Stimulated activated CD8-positive, alpha-beta memory T cell treated with anti-CD3 and anti-CD28 coated beads, Interleukin-15, amount 100 ng/mL, for 24 hours (primary cell): ENCODE results near the gene PRR16.
"Not testable (repeated sequence)": the region's sequence is repeated elsewhere in the genome, so short reads cannot be mapped to it uniquely, and the experiment has no call there.

Source experiments
- DNase-seq: peaks from one replicate; pipeline ENCODE4 v3.0.0-alpha.2; 2020; ENCODE audit warnings: low read depth

Gene PRR16

GRCh38 chr5:120655828-120656435 is 191.8 kb downstream of the PRR16 start:
- no peak for DNase-seq

- no peak for DNase-seq
Observed at GRCh38 chr5:120657104-120657503, 193.0 kb downstream of the PRR16 start.

DNA sequence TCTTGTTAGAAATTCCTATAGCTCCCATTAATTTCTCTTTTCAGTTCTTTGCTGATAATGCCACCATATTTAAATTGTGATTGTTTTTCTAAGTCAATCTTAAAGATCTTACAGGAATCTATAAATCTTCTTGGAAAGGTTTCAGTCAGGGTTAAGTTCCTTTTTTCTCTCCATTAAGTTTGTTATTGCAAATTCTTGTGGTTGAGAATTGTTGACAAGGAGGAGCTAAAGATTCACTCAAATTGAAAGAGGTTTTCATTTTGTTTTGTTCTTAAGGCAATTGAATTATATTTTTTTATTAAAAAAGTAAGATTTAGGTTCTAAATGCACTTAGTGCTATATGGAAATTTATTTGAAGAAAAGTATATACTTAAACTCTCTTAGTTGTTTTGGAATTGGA is 213.4 kb downstream of the PRR16 start:
- no peak for DNase-seq

- DNase-seq = no peak
Observed at GRCh38 chr5:120678279-120678678, 214.2 kb downstream of the PRR16 start.

GRCh38 chr5:120682851-120683250 is 218.8 kb downstream of the PRR16 start:
- DNase-seq = no peak

DNA sequence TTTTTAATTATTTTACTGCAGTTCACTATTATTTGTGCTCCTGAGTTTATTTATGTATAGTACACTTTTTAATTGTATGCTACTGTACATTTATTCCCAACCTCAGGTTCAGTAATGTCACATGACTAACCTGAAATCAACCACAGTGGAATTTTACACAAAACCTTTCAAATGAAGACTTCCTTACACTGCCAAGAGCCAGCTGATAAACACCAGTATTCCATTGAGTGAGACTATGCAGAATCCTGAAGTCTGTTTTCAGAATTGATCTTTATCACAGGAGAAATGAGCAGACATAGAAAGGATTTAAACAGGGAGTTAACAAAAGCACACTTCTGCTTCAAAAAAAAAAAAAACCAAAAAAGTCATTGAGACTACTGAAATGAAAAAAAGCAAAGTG is 219.5 kb downstream of the PRR16 start:
- DNase-seq = no peak

DNA sequence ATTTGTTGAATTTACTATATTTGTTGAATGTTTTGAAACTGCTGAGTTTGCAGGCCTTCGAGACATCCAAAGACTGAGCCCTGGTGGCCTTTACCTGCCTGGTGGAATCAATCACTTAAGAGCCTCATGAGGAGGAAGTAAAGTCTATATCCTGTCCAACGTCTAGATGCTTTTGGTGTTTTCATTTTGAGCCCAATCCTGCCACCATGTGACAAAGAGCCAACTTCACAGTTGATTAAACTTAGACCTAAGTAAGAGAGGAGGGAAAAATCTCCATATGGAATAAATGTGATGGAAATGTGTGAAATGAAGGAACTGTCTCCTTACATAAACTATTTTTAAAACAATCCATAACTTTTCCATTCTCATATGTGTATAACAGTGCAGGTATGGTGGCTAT is 220.1 kb downstream of the PRR16 start:
- no peak for DNase-seq

DNA sequence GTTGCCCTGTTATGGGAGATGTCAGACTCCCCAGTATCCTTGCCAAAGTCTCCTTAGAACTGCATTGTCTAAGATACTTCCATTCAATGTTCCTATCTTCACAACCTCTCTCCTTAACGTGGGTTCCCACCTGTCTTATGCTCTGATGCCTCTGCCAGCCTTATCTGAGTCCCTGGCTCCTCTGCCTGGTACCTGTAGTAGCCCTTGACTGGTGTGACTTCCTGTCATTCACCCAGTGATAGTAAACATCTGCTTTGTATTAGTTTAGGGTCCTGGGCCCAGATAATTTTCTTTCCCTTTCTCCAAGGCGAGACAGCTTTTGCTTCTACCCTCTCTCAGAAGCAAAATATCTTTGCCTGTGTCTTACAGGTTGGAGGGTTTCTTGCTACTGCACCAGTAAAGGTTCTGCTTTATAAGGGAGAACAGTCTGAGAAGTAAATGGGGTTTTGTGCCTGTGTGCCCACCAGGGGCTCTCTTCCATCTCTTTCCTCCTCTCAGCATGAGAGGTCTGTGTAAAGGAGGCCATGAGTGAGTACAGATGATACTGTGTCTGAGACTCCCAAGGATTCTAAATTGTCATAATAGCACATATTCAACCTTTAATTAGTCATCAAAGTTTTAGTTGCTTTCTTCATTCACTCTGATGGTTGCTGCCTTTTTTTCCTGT is 220.8 kb downstream of the PRR16 start:
- DNase-seq = no peak

DNA sequence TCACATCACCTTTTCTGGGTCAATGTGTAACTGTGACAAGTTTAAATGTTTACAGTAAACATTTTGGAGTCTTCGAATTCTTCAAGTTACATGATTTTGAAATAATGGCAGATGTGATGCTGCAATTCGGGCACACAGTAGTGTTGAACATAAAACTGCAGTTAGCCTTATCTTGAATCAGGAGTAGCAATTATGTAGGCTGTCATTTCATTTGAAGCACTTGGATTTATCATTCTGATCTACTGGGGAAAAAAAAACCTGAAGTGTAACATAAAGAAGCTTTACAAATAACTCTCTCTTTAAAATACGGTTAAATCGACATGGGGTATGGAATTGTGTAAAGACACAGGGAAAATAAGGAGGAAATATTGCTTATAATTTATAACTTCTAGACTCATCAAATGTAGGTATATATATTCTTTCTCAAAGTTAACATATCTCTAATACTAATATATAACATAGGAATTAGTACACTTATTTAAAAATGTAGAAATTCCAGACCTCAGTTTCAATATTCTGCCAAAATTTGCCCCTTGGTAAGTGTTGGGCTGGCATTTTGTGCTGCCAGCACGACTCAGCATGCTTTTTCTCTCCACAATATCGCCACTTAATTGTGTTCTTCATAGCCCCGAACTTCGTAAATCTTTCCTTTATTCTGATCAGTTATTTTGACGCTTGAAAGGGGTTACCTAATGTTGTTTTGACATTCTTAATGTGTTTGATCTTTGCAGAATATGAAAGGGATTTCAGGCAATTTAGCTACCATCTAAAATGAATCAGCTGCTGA is 226.7 kb downstream of the PRR16 start:
- DNase-seq = no peak

DNA sequence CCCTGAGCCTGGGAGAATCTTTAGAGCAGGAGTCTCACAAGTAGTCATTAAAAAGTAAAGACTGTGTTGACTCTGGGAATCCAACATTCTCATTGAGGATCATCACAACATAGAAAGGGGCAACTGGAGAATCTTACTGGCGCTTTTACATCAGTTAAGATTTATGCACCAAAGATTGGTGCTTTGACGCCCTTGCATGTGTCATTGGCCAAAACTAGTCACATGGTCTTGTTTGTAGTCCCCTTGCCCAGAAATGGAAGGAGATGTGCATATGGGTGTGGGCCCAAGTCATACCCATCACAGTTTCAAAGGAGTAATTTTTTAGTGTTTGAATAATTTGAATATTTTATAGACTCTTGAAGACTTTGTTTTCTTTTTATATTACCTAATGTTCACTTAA is 228.2 kb downstream of the PRR16 start:
- DNase-seq = no peak

- DNase-seq = no peak
Observed at GRCh38 chr5:120695368-120695880, 231.3 kb downstream of the PRR16 start.

GRCh38 chr5:120697147-120697546 is 233.0 kb downstream of the PRR16 start:
- no peak for DNase-seq

- DNase-seq = not testable (repeated sequence)
Observed at GRCh38 chr5:120697670-120698327, 233.7 kb downstream of the PRR16 start.

DNA sequence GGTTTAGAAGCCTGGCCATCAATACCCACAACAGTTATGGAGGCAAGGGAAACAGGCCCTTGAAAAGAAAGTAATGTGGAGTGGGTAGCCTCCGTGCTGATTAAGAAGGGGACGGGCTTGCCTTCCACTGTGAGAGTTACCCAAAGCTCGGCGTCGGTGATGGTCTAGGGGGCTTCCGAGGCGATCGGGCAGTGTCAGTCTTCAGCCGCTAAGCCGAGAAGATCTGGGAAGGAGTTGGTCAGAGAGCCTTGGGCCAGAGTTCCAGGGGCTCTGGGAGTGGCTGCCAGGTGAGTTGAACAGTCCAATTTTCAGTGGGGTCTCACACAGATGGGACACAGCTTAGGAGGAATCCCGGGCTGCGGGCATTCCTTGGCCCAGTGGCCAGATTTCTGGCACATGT is 236.6 kb downstream of the PRR16 start:
- not testable (repeated sequence) for DNase-seq

DNA sequence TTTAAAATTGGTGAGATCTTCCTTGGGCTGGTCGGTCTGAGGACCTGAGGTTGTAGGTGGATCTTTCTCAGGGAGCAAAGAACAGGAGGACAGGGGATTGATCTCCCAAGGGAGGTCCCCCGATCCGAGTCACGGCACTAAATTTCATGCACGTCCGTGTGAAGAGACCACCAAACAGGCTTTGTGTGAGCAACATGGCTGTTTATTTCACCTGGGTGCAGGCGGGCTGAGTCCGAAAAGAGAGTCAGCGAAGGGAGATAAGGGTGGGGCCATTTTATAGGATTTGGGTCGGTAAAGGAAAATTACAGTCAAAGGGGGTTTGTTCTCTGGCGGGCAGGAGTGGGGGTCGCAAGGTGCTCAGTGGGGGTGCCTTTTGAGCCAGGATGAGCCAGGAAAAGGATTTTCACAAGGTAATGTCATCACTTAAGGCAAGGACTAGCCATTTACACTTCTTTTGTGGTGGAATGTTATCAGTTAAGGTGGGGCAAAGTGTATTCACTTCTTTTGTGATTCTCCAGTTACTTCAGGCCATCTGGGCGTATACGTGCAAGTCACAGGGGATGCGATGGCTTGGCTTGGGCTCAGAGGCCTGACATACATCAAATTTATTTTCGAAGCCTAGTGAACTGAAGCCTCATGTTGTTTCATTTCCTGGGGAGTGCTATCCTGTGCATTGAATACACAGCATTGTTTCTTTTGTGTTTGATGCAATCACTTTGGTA is 238.9 kb downstream of the PRR16 start:
- DNase-seq = not testable (repeated sequence)

DNA sequence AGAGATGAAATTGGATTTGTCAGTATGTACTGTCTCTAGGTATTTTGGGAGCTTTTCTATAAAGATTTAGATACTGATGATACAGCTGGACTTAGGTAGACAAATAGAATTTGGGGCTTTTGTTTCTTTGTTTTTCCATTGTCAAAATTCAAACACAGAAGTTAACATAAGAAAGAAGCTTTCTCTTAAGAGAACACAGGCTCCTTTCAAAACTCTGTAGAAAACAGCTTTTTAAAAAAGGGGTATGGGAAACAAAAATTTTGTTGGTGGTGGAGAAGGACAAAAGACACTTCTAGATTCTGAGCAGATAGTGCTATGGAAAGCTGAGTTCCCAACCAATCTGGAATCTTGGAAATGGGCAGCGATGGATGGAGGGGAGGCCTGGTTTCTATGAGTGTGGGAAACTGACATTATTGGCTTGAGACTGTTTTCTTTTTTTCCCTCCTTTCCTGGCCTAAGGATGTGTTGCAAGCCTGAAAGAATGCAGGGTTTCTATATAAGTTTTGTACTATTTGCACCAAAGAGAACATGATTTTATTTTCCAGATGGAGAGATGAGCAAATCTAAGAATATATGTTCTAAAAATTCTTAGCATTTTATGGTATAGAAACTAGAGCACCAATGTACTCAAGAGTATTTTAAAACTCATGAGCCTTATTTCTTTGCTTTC is 240.0 kb downstream of the PRR16 start:
- DNase-seq = no peak

- DNase-seq = no peak
Observed at GRCh38 chr5:120706877-120707276, 242.8 kb downstream of the PRR16 start.

GRCh38 chr5:120717381-120717780 is 253.3 kb downstream of the PRR16 start:
- no peak for DNase-seq

GRCh38 chr5:120730214-120730613 is 266.1 kb downstream of the PRR16 start:
- no peak for DNase-seq

GRCh38 chr5:120734033-120734432 is 269.9 kb downstream of the PRR16 start:
- DNase-seq = no peak

- DNase-seq = no peak
Observed at GRCh38 chr5:120735076-120735475, 271.0 kb downstream of the PRR16 start.
